SK-N-MC (cell line): ENCODE measurements around the gene YRDC.

ENCODE experiments used
- DNase-seq: peaks from one replicate; pipeline ENCODE4 v3.0.0-alpha.2; 2011; ENCODE audit warnings: low read depth, low spot score
- H3K27ac ChIP-seq: fragments of 200-600 bp; sonication (generic); 2 replicates; pipeline ENCODE4 v1.5.1; 2016; ENCODE audit warnings: mixed run types
- H3K36me3 ChIP-seq: fragments of 200-600 bp; sonication (generic); 2 replicates; pipeline ENCODE4 v1.6.1; 2017; ENCODE audit warnings: antibody characterized with exemption, low read length, mixed read lengths; ENCODE audit not compliant: insufficient read depth
- H3K4me3 ChIP-seq: fragments of 200-600 bp; sonication (generic); 2 replicates; pipeline ENCODE4 v1.5.1; 2016
- H3K9ac ChIP-seq: fragments of 200-600 bp; sonication (generic); 2 replicates; pipeline ENCODE4 v1.8.0; 2017; ENCODE audit warnings: mixed run types, mixed read lengths; ENCODE audit not compliant: insufficient read length
- H3K9me3 ChIP-seq: fragments of 200-600 bp; sonication (generic); 2 replicates; pipeline ENCODE4 v1.6.1; 2017; ENCODE audit warnings: low read depth, mild to moderate bottlenecking, antibody characterized with exemption, low read length, moderate library complexity, mixed read lengths
- EZH2 ChIP-seq: fragments of 200-600 bp; sonication (generic); IDR thresholded peaks from one replicate; pipeline ENCODE4 v1.6.1; 2017; ENCODE audit warnings: antibody characterized with exemption
- FOXP2 ChIP-seq: optimal IDR thresholded peaks from 2 replicates; pipeline ENCODE3; 2011; ENCODE audit warnings: mild to moderate bottlenecking, moderate library complexity; ENCODE audit not compliant: insufficient read depth; ENCODE audit errors: extremely low read length, control extremely low read depth
- POLR2AphosphoS5 ChIP-seq: IDR thresholded peaks from 2 replicates; pipeline ENCODE4 v1.6.1; 2012; ENCODE audit warnings: mild to moderate bottlenecking, low read depth, low read length, borderline replicate concordance

Gene YRDC

GRCh38 chr1:37811027-37811655 is 3.1 kb upstream of the YRDC start:
- H3K9ac ChIP-seq, result no peak overlapping the region
- H3K36me3 ChIP-seq, result peaks cover 9% of the 10 kb centered on the region
- no peak overlapping the region for H3K27ac ChIP-seq
- TF ChIP-seq POLR2AphosphoS5 (no peak), FOXP2 (no peak), EZH2 (no peak)
- DNase-seq, result peak; percentile 20
- no peaks in the 10 kb centered on the region for H3K9me3 ChIP-seq
- H3K4me3 ChIP-seq, result no peak overlapping the region

- Histone ChIP-seq H3K36me3 (peaks cover 21% of the 10 kb centered on the region), H3K4me3 (no peak overlapping the region), H3K9ac (no peak overlapping the region), H3K27ac (no peak overlapping the region), H3K9me3 (no peaks in the 10 kb centered on the region)
- DNase-seq, result no peak
- TF ChIP-seq FOXP2 (no peak), EZH2 (no peak), POLR2AphosphoS5 (no peak)
These were observed 1.9 kb upstream of the YRDC start for GRCh38 chr1:37809942-37810341.

GRCh38 chr1:37808369-37809319 is 636 bp upstream of the YRDC start:
- Histone ChIP-seq H3K27ac (no peak overlapping the region), H3K4me3 (peak overlapping the region; percentile 83), H3K9ac (peak overlapping the region; percentile 85), H3K9me3 (no peaks in the 10 kb centered on the region), H3K36me3 (peaks cover 34% of the 10 kb centered on the region)
- TF ChIP-seq EZH2 (no peak), POLR2AphosphoS5 (no peak)
- no peak for DNase-seq

GRCh38 chr1:37807220-37807554 is 821 bp downstream of the YRDC start:
- H3K36me3 ChIP-seq, result peaks cover 47% of the 10 kb centered on the region
- no peak for DNase-seq

GRCh38 chr1:37802439-37802838 is 5.6 kb downstream of the YRDC start:
- H3K4me3 ChIP-seq, result no peak overlapping the region
- H3K27ac ChIP-seq, result no peak overlapping the region
- no peak overlapping the region for H3K9ac ChIP-seq
- H3K9me3 ChIP-seq, result no peaks in the 10 kb centered on the region
- H3K36me3 ChIP-seq, result peaks cover 54% of the 10 kb centered on the region
- DNase-seq, result no peak
- no peak for TF ChIP-seq FOXP2
- no peak for TF ChIP-seq EZH2
- TF ChIP-seq POLR2AphosphoS5, result no peak

More at GRCh38 chr1:37807220-37807554, 821 bp downstream of the YRDC start:
- Histone ChIP-seq H3K4me3 (peak overlapping the region; percentile 83), H3K9me3 (no peaks in the 10 kb centered on the region), H3K9ac (peak overlapping the region; percentile 85), H3K27ac (no peak overlapping the region)
- TF ChIP-seq POLR2AphosphoS5 (no peak), EZH2 (no peak), FOXP2 (no peak)

GRCh38 chr1:37797750-37798345 is 10.2 kb downstream of the YRDC start:
- Histone ChIP-seq H3K36me3 (peaks cover 14% of the 10 kb centered on the region; the same call in 1 of the 2 replicates), H3K27ac (no peak overlapping the region), H3K4me3 (no peak overlapping the region), H3K9me3 (no peaks in the 10 kb centered on the region), H3K9ac (no peak overlapping the region)
- TF ChIP-seq EZH2 (no peak), FOXP2 (no peak), POLR2AphosphoS5 (no peak)
- DNase-seq, result no peak

- Histone ChIP-seq H3K9me3 (no peaks in the 10 kb centered on the region), H3K27ac (no peak overlapping the region), H3K36me3 (no peaks in the 10 kb centered on the region), H3K9ac (no peak overlapping the region), H3K4me3 (no peak overlapping the region)
- no peak for DNase-seq
- TF ChIP-seq POLR2AphosphoS5 (no peak), FOXP2 (no peak), EZH2 (no peak)
These were observed 12.5 kb downstream of the YRDC start for GRCh38 chr1:37795340-37796125.
